Stromal cell of bone marrow (primary cell): ENCODE data around the gene VEGFC.
A peak's percentile ranks its signal among the peaks of the same experiment; 100 is the strongest.

ENCODE experiments used
- DNase-seq: peaks from one replicate; pipeline ENCODE4 v3.0.0-alpha.2; 2012; ENCODE audit warnings: low read depth

VEGFC gene

GRCh38 chr4:176761872-176762271 lies 30.9 kb downstream of the VEGFC start:
- DNase-seq, result no peak

GRCh38 chr4:176760471-176760870 lies 32.3 kb downstream of the VEGFC start:
- no peak for DNase-seq

- no peak for DNase-seq
These were observed 34.0 kb downstream of the VEGFC start for GRCh38 chr4:176758731-176759130.

- no peak for DNase-seq
These were observed 34.4 kb downstream of the VEGFC start for GRCh38 chr4:176758323-176758722.

GRCh38 chr4:176755613-176756012 lies 37.1 kb downstream of the VEGFC start:
- DNase-seq, result no peak

- no peak for DNase-seq
These were observed 37.7 kb downstream of the VEGFC start for GRCh38 chr4:176755001-176755400.

GRCh38 chr4:176753049-176753448 lies 39.7 kb downstream of the VEGFC start:
- DNase-seq, result peak; percentile 62

GRCh38 chr4:176752191-176752749 lies 40.5 kb downstream of the VEGFC start:
- no peak for DNase-seq

GRCh38 chr4:176751061-176751460 lies 41.7 kb downstream of the VEGFC start:
- DNase-seq, result no peak

GRCh38 chr4:176746846-176747245 lies 45.9 kb downstream of the VEGFC start:
- DNase-seq, result no peak

GRCh38 chr4:176745902-176746301 lies 46.8 kb downstream of the VEGFC start:
- no peak for DNase-seq

- DNase-seq, result no peak
These were observed 48.6 kb downstream of the VEGFC start for GRCh38 chr4:176744091-176744490.

- no peak for DNase-seq
These were observed 50.5 kb downstream of the VEGFC start for GRCh38 chr4:176742211-176742610.

- no peak for DNase-seq
These were observed 51.5 kb downstream of the VEGFC start for GRCh38 chr4:176741253-176741652.

- DNase-seq, result peak; percentile 24
These were observed 57.4 kb downstream of the VEGFC start for GRCh38 chr4:176735300-176735699.

- no peak for DNase-seq
These were observed 58.3 kb downstream of the VEGFC start for GRCh38 chr4:176734461-176734860.

GRCh38 chr4:176729489-176729888 lies 63.2 kb downstream of the VEGFC start:
- DNase-seq, result no peak

GRCh38 chr4:176726803-176727202 lies 65.9 kb downstream of the VEGFC start:
- DNase-seq, result peak; percentile 42

- no peak for DNase-seq
These were observed 71.3 kb downstream of the VEGFC start for GRCh38 chr4:176721459-176721858.

- no peak for DNase-seq
These were observed 73.8 kb downstream of the VEGFC start for GRCh38 chr4:176718881-176719280.

- no peak for DNase-seq
These were observed 75.5 kb downstream of the VEGFC start for GRCh38 chr4:176717237-176717636.

GRCh38 chr4:176709417-176709816 lies 83.3 kb downstream of the VEGFC start:
- no peak for DNase-seq

GRCh38 chr4:176708771-176709311 lies 83.9 kb downstream of the VEGFC start:
- no peak for DNase-seq

GRCh38 chr4:176690716-176691115 lies 102.0 kb downstream of the VEGFC start:
- DNase-seq, result no peak
